ENCODE data around the gene APEH.

The APEH gene

GRCh38 chr3:49650177-49650576 is 24.0 kb upstream of the APEH start:
- DNase-seq (ENCODE audit: insufficient read length, low spot score) (no peak), FAIRE-seq (no peak)

DNA sequence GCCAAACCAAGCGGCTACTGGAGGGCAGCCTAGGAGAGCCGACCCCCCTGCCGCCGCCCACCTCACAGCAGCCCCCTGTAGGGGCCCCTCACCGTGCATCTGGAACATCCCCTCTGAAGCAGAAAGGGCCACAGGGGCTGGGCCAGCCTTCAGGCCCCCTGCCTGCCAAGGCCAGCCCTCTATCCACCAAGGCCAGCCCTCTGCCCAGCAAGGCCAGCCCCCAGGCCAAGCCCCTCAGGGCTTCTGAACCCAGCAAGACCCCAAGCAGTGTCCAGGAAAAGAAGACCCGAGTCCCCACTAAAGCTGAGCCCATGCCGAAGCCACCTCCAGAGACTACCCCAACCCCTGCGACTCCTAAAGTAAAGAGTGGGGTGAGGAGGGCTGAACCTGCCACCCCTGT is 23.5 kb upstream of the APEH start:
- DNase-seq (ENCODE audit: insufficient read length, low spot score) (no peak), FAIRE-seq (no peak)

GRCh38 chr3:49652218-49652902 is 21.8 kb upstream of the APEH start:
- no peak for DNase-seq (ENCODE audit: insufficient read length, low spot score)
- no peak for FAIRE-seq

DNA sequence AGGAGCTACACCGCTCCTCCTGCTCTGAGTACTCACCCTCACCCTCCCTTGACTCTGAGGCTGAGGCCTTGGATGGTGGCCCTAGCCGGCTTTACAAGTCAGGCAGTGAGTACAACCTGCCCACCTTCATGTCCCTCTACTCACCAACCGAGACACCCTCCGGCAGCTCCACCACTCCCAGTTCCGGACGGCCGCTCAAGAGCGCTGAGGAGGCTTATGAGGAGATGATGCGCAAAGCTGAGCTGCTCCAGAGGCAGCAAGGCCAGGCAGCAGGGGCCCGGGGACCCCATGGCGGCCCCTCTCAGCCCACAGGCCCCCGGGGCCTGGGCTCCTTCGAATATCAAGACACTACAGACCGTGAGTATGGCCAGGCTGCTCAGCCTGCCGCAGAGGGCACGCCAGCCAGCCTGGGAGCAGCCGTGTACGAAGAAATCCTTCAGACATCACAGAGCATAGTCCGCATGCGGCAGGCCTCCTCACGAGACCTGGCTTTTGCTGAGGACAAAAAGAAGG is 21.2 kb upstream of the APEH start:
- no peak for FAIRE-seq
- DNase-seq (ENCODE audit: insufficient read length, low spot score), result no peak

DNA sequence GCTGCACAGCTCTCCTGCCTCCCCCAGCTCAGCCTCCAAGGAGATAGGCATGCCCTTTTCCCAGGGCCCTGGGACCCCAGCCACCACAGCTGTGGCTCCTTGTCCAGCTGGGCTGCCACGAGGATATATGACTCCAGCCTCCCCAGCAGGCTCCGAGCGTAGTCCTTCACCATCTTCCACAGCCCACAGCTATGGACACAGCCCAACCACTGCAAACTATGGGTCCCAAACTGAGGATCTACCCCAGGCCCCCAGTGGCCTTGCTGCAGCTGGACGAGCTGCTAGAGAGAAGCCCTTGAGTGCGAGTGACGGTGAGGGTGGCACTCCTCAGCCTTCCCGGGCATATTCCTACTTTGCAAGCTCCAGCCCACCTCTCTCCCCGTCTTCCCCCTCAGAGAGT is 20.5 kb upstream of the APEH start:
- FAIRE-seq, result no peak
- no peak for DNase-seq (ENCODE audit: insufficient read length, low spot score)

GRCh38 chr3:49654176-49654825 is 19.9 kb upstream of the APEH start:
- DNase-seq (ENCODE audit: insufficient read length, low spot score), result no peak
- FAIRE-seq, result no peak

DNA sequence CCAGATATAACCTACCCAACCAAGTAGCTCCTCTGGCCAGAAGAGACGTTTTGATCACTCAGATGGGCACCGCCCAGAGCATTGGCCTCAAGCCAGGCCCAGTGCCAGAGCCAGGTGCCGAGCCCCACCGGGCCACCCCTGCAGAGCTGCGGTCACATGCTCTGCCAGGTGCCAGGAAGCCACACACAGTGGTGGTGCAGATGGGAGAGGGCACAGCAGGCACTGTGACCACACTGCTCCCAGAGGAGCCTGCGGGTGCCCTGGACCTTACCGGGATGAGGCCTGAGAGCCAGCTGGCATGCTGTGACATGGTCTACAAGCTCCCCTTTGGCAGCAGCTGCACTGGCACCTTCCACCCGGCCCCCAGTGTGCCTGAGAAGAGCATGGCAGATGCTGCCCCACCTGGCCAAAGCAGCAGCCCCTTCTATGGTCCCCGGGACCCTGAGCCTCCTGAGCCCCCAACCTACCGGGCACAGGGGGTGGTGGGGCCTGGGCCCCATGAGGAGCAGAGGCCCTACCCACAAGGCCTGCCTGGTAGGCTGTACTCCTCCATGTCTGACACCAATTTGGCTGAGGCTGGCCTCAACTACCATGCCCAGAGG is 19.1 kb upstream of the APEH start:
- no peak for DNase-seq (ENCODE audit: insufficient read length, low spot score)
- no peak for FAIRE-seq

- no peak for FAIRE-seq
- DNase-seq (ENCODE audit: insufficient read length, low spot score), result no peak
These were observed 18.3 kb upstream of the APEH start for GRCh38 chr3:49655731-49656285.

- DNase-seq (ENCODE audit: insufficient read length, low spot score) (no peak), FAIRE-seq (no peak)
These were observed 17.5 kb upstream of the APEH start for GRCh38 chr3:49656541-49657112.

DNA sequence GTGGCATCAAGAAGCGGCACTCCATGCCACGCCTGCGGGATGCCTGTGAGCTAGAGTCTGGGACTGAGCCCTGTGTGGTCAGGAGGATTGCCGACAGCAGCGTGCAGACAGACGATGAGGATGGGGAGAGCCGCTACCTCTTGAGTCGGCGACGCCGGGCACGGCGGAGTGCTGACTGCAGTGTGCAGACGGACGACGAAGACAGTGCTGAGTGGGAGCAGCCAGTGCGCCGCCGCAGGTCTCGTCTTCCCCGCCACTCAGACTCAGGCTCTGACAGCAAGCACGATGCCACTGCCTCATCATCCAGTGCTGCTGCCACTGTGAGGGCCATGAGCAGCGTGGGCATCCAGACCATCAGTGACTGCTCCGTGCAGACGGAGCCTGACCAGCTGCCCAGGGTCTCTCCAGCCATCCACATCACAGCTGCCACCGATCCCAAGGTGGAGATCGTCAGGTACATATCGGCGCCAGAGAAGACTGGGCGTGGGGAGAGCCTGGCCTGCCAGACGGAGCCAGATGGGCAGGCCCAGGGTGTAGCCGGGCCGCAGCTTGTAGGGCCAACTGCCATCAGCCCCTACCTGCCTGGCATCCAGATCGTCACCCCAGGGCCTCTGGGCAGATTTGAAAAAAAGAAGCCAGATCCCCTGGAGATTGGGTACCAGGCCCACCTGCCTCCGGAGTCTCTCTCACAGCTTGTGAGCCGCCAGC is 16.8 kb upstream of the APEH start:
- FAIRE-seq (no peak), DNase-seq (ENCODE audit: insufficient read length, low spot score) (no peak)

- DNase-seq (ENCODE audit: insufficient read length, low spot score), result no peak
- no peak for FAIRE-seq
These were observed 15.4 kb upstream of the APEH start for GRCh38 chr3:49658711-49659110.

DNA sequence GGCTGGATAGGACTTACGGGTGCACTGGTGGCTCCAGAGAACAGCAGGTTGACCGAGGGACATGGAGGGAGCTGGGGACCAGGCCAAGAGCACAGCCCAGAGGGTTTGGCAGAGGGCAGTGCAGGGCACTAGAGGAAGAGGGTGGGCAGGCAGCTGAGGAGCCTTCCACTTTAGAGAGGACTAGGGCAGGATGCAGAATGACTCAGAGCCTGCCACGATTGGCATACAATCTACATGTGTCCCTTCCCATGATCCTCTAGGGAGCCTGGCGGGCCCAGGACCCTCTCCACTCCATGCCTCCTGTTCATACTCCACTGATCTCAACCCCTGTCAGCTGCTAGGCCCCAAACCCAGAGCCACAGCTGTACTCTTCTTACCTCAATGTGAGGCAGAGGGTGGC is 14.4 kb upstream of the APEH start:
- DNase-seq (ENCODE audit: insufficient read length, low spot score) (no peak), FAIRE-seq (no peak)

GRCh38 chr3:49661281-49661680 is 12.9 kb upstream of the APEH start:
- no peak for DNase-seq (ENCODE audit: insufficient read length, low spot score)
- no peak for FAIRE-seq

- no peak for FAIRE-seq
- no peak for DNase-seq (ENCODE audit: insufficient read length, low spot score)
These were observed 12.1 kb upstream of the APEH start for GRCh38 chr3:49662021-49662420.

DNA sequence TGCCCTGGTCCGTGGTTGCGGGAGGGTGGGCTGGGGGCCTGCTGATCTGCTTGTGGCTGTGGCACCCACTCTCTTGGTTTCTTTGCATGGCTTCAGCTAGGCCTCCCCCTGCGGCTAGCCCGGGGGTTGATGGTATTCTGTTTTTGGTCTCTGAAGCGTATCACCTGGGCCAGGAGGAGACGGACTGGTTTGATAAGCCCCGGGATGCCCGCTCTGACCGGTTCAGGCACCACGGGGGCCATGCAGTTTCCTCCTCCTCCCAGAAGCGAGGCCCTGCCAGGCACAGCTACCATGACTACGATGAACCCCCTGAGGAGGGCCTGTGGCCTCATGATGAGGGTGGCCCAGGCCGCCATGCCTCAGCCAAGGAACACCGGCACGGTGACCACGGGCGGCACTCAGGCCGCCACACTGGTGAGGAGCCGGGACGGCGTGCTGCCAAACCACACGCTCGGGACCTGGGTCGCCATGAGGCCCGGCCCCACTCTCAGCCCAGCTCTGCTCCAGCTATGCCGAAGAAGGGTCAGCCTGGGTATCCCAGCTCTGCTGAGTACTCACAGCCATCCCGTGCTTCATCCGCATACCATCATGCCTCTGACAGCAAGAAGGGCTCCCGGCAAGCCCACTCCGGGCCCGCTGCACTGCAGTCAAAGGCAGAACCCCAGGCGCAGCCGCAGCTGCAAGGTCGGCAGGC is 11.3 kb upstream of the APEH start:
- no peak for FAIRE-seq

DNA sequence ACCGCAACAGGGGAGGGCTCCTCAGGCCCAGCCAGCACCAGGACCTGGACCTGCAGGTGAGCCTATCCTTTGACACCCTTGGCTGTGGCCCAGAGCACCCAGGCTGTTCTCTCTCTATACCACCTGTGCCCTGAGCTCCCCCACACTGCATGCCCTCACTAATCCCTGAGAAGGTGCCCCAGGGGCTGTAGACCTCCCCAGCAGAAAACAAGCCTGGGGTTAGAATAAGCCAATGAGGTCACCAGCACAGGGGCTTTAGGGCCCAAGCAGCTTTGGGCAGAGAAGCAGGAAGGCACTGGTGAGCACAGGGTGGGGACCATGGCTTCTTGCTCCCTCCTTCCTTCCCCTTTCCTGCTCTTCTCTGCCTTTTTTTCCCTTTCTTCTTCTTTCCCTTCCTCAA is 10.3 kb upstream of the APEH start:
- FAIRE-seq (no peak), DNase-seq (ENCODE audit: insufficient read length, low spot score) (no peak)

More for the DNA sequence above, 11.3 kb upstream of the APEH start:
- no peak for DNase-seq (ENCODE audit: insufficient read length, low spot score)

GRCh38 chr3:49664300-49664699 is 9.9 kb upstream of the APEH start:
- DNase-seq (ENCODE audit: insufficient read length, low spot score) (no peak), FAIRE-seq (no peak)

- FAIRE-seq (no peak), DNase-seq (ENCODE audit: insufficient read length, low spot score) (no peak)
These were observed 8.2 kb upstream of the APEH start for GRCh38 chr3:49665822-49666519.

GRCh38 chr3:49666592-49666991 is 7.6 kb upstream of the APEH start:
- no peak for DNase-seq (ENCODE audit: insufficient read length, low spot score)

More at GRCh38 chr3:49666592-49666991, 7.6 kb upstream of the APEH start:
- FAIRE-seq, result no peak
